Left cardiac atrium (tissue), 4 donors: ENCODE results near the gene FOXG1. TPM values are rescaled to one million over a fixed set of nuclear protein-coding genes. Genes with fewer than 3 reads are reported as not detected.

ENCODE experiments used
- ATAC-seq, 2 donors: fragments of 200-7000 bp; cut with Tn5 transposase; one replicate each; pipeline ENCODE4 v1.9.1; 2020; ENCODE audit warnings: mild to moderate bottlenecking in 2 of 2, moderate library complexity in 2 of 2
- DNase-seq: peaks from one replicate; pipeline ENCODE4 v3.0.0-alpha.2; 2020
- intact Hi-C, 2 donors: fragments of 100-400 bp; cut with DNase I; formaldehyde crosslinking; loops; one replicate each; pipeline versions ENCODE4 v1.14.1 to v1.15.1; 2022 to 2023
- total RNA-seq, 2 donors: library from RNA; stranded (reverse); fragmentation: NEBNext Ultra II Directional; extraction: Animal tissue kit (Norgen Biotek cat#: 25700); gene quantifications; one replicate each; pipeline ENCODE4 v1.2.1, GENCODE V29; 2021
- donor health status: DM: no; HTN: yes; CAD: no.
- donor health status: DM: no; HTN: yes; CAD: no; lungs with severe emphysema.
- donor health status: DM: yes; HTN: yes; CAD: no.
- donor health status: Dilated cardiomyopathy.

The FOXG1 gene
- total RNA-seq, 2 donors from 2014 or later = not detected

DNA sequence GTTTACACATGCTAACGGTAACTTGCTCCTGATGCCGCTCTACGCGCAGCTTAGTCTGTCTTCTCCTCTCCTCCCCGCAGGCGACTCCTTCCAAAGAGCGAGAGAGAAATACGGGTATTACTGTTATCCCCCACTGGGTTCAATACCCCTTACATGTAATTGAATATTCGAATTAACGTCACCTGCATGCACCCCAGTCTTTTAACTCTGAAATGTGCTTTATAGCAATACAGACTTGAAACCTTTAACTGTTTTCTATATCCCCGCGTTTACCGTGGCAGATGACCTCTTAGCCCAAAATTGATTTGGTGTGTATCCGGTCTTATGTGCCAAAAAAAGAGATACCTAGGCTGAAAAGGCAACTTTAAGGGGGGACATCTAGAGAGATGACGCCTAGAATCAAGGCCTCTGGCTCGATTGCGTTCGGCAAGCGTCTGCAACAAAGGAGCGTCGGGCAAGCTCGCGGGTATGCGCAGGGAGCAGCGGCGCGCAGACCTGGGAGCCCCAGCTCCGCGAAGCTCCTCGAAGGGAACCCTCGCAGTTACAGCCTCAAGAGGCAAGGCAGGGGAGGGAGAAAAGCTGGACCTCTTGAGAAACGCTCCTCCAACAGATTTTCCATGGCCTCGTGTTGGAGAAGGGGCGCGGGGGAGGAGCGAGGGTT, 6.8 kb upstream of the FOXG1 start:
- ATAC-seq (no peak), DNase-seq (no peak)
- intact Hi-C loops = loop anchor here in 1 of 2 donors (10.0 kb wide), 1 partner anchor 1455 kb away; no protein-coding TSS in a partner anchor

DNA sequence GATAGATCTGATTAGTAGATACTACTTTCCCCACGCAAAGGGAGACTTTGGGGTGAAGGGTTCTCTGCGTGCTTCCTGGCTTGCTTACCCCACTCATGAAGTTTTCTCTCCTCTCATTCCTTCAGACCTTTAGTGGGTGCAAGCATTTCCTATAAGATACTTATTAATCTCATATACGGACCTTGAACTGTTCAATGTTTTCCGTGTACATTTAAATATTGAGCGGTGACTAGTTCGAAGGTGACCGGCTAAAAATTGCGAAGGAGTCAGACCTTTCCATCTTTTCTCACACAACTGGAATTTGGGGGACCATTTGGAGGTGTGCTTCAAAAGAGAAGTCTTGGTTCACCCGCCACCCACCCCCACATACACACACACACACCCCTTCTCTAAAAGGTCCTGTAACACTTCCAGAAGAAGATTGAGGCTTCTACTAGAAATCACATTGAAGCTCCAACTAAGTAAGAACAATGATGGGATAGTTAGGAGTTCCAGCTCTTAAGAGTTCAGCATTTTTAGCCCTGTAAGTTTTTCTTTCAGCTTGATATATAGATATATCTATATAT, 6.1 kb upstream of the FOXG1 start:
- no peak for DNase-seq
- ATAC-seq = no peak
- intact Hi-C loops = no loop called here

DNA sequence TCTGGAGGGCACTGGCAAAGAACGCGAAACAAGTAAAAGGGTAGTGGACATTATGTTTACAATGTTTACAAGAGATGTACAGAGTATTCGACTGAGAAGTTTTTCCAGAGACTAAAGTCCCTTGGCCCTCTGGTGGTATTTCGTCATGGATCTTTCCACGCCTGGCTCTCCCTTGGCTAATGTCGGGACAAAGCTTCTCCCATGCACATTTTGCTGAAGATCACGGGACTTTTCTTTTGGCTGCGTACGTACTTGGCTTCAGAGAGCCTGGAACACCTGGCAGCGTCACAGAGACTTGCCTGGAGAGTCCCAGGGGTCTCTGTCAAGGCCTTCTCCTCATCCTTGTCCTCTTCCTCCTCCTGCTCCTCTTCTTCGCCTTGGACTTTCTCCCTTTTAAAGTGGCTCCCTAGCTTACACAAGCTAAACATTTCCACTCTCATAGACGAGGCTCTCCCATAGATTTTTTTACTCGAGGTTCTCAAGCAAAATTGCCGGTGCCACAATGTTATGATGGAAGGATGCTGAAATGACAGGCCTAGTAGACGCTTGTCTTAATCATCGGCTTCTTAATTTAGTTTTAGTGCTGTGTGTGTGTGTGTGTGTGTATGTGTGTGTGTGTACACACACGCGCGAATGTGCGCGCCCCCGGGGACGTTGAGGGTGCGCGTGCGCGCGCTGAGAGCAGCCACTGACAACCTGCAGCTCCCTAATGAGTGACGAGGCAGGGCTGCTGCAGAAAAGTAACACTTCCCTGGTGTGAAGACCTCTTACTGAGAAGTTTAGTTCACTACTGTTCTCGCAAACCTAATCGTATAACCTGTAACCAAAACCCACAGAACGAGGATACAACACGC, 4.9 kb upstream of the FOXG1 start:
- no peak for ATAC-seq
- no peak for DNase-seq
- intact Hi-C loops = no loop called here

DNA sequence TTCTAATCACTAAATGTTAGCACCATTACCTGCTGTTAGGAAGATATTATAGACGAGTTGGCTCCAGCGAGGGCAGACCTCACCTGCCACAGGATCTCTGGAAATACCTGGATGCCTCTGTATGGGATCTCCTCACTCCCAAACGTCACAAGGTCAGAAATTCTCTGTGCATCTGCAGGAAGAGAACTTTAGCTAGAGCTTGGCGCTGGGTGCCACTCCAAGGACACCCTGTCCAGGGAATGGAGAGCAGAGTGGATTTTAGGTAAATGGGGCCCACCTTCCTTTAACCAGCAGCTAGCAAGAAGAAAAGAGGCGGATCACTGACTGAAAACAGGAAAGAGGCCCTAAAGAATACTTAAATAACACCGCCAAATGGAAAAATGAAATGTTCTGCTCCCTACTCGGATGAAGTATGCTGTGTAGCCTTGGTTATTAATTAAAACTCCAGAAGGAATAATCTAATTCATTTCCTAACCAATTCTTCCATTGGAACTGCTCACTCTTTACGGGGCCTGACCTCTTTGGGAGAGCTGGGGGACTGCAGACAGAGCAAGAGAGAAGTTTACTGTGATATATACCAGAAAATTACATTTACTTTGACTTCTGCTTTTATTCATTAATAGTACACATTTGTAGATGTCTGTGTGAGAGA, 4.2 kb upstream of the FOXG1 start:
- ATAC-seq (no peak), DNase-seq (no peak)
- intact Hi-C loops = no loop called here

DNA sequence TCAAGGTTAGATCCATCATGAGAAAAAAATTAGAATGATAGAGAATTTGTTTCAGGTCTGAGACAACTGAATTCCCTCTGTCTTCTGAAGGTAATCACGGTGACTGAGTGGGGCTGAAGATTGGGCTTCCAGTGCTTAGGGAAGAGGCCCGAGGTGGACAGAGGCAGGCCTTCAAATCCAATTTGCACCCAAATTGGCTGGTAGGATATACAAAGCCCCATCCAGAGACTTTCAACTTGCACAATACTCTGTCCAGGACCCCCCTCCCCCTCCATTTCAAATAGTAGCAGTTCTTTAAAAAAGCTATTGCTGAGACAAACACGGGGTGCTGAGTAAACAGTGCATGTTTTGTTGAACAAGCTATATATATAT, 3.6 kb upstream of the FOXG1 start:
- DNase-seq (no peak), ATAC-seq (no peak)
- intact Hi-C loops = no loop called here

DNA sequence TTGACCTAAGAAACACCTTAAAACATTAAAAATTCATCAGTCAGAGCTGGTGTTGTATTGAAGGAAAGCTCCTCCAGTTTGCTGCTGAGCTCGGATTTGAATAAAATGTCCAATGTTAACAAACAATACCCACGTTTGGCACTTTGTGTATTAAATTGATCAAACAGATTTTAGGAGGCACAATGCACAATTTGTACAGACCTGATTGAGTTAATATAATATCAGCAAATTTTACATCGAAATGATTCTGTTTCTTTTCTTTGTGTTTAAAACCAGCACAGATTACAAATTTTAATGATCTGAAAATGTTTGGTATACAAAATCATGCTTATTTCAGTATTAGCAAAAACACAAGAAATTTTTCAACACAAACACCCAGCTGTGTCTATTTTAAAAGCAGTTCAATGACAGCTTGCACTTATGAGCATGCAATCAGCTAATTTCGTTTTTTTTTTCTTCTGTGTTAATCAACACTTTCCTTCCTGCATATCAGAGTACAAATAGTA, 2.8 kb upstream of the FOXG1 start:
- ATAC-seq = no peak
- intact Hi-C loops = no loop called here
- DNase-seq = no peak

DNA sequence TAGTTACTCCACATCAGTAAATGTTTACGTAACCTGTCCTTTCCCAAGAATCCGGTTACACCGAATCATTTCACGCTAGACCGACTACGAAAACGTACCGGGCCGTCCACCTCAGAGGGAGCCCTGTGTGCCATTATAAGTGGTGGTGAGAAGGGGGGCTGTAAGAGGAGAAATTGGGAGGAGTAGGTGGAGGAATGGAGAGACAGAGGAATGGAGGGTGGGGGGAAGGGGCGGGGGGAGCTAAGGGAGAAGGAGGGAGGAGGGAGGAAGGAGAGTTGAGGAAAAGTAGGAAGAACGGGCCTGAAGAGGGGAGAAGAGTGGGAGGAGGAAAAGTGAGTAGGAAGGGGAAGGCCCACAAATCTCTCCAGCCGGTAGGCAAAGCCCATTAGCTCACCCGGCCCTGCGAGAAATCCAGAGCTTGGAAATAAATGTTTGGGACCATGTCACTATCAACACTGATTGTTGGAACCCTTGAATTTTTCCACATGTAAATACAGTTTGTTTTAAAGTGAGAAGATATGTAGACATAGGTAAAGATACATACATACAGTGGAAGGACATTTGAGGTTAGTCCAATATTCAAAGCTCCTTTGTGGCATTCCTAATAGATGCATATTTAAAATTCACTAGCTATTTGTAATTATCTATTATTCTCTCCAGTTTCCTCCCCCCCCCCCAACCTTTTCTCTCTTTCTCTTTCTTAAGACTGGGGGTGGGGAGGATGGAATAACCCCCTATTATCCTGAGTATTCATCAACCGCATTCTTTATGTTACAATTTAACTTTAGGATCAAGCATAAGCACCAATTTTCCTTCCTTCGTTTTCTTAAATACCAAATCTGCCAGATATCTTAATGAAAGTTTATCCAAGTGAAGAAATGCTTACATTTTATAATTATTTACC, 2.1 kb upstream of the FOXG1 start:
- intact Hi-C loops = no loop called here

DNA sequence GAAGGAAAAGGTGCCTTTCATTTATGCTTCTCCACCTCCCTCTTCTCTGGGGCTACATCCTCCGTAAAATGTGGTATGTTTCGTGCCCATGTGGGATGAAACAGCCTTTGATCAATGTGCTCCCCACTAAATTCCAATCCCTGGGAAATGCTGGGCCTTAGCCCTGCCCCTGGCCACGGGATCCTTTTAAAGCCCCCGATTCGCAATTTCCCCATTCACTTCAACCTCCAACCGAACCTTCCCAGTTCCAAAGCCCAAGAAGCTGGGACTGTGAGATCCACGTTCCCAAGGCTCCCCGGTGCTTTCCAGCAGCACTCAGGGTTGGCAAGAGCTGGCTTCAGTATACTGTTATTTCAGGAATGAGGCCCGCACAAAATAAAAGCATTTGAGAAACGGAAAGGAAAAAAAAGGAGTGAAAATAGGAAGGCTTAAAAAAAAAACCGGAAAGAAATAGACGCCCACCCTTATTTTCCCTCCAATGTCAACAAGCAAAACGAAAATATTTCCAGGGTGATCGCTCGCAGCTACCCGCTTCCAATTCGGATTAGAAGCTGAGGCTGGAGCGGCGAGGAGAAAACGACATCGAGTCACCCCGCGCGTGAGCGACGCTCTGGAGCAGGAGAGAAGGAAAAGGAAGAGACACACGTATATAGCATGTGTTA, 1.3 kb upstream of the FOXG1 start:
- DNase-seq (no peak), ATAC-seq (no peak)
- intact Hi-C loops = no loop called here

More for the DNA sequence above, 2.1 kb upstream of the FOXG1 start:
- DNase-seq (no peak), ATAC-seq (no peak)

DNA sequence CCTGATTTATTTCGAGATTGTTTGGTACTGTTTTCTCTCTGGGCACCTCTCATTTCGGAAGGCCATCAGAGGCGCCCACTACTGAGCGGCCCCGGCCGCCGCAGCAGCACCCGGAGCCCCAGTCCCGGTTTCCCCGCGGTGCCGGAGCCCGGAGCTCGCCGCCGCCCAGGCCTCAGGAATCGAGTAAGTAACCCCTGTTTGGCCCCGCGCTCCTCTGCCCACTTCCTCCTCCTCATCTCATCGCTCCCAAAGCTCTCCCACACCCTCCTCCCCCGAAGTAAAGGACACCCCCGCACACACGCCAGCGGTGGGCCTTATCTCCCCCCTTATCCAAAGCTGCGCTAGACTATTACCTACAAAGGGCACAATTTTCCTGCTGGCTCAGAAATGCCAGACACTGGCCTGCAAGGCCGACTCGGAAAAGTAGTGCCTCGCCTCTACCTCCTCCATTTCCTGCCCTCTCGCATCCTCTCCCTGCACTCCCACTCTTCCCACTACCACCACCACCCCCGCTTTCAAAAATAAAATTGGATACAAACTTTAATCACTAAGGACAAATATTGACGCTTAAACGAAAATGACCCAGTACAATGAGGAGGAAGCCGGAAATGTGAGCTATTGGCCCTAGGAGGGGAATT, 637 bp upstream of the FOXG1 start:
- DNase-seq = no peak
- no peak for ATAC-seq
- intact Hi-C loops = no loop called here

DNA sequence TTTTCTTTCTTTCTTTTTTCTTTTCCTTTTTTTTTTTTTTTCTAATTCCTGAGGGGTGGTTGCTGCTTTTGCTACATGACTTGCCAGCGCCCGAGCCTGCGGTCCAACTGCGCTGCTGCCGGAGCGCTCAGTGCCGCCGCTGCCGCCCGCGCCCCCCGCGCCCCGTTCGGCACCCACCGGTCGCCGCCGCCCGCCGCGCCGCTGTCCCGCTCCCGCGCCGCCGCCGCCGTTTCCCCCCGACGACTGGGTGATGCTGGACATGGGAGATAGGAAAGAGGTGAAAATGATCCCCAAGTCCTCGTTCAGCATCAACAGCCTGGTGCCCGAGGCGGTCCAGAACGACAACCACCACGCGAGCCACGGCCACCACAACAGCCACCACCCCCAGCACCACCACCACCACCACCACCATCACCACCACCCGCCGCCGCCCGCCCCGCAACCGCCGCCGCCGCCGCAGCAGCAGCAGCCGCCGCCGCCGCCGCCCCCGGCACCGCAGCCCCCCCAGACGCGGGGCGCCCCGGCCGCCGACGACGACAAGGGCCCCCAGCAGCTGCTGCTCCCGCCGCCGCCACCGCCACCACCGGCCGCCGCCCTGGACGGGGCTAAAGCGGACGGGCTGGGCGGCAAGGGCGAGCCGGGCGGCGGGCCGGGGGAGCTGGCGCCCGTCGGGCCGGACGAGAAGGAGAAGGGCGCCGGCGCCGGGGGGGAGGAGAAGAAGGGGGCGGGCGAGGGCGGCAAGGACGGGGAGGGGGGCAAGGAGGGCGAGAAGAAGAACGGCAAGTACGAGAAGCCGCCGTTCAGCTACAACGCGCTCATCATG, 654 bp downstream of the FOXG1 start:
- no peak for ATAC-seq
- intact Hi-C loops = no loop called here
- DNase-seq = no peak

DNA sequence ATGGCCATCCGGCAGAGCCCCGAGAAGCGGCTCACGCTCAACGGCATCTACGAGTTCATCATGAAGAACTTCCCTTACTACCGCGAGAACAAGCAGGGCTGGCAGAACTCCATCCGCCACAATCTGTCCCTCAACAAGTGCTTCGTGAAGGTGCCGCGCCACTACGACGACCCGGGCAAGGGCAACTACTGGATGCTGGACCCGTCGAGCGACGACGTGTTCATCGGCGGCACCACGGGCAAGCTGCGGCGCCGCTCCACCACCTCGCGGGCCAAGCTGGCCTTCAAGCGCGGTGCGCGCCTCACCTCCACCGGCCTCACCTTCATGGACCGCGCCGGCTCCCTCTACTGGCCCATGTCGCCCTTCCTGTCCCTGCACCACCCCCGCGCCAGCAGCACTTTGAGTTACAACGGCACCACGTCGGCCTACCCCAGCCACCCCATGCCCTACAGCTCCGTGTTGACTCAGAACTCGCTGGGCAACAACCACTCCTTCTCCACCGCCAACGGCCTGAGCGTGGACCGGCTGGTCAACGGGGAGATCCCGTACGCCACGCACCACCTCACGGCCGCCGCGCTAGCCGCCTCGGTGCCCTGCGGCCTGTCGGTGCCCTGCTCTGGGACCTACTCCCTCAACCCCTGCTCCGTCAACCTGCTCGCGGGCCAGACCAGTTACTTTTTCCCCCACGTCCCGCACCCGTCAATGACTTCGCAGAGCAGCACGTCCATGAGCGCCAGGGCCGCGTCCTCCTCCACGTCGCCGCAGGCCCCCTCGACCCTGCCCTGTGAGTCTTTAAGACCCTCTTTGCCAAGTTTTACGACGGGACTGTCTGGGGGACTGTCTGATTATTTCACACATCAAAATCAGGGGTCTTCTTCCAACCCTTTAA, 1.5 kb downstream of the FOXG1 start:
- intact Hi-C loops = no loop called here
- DNase-seq = no peak
- no peak for ATAC-seq

DNA sequence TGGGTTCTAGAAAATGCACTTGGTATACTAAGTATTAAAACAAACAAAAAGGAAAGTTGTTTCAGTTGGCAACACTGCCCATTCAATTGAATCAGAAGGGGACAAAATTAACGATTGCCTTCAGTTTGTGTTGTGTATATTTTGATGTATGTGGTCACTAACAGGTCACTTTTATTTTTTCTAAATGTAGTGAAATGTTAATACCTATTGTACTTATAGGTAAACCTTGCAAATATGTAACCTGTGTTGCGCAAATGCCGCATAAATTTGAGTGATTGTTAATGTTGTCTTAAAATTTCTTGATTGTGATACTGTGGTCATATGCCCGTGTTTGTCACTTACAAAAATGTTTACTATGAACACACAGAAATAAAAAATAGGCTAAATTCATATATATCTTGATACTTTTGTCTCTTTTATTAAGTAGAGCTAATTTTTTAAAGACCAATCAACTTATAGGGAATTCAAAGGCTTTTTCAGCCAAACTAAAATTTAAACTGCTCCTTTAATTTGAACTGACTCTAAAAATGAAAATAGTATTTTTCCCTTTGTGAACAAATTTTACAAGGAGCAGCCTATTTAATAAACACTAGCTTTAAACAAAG, 2.8 kb downstream of the FOXG1 start:
- intact Hi-C loops = no loop called here
- ATAC-seq (no peak), DNase-seq (no peak)

DNA sequence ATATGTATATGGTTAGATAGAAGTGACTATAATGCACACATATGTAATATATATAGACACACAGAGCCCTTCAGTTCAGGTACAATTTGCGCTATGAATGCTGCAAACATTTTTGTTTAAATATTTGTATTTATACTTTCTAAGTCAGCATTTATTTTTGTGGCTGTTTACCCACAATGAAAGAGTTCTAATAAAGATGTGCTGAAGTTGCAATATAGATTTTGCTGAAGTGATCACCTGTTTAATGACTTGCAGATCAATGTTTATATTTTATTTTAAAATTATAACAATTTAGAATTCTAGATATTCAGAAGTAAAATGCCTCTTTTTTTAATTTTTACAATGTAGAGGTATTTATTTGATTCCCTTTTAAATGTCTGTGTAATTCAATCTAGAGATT, 3.5 kb downstream of the FOXG1 start:
- intact Hi-C loops = no loop called here
- DNase-seq (no peak), ATAC-seq (no peak)

DNA sequence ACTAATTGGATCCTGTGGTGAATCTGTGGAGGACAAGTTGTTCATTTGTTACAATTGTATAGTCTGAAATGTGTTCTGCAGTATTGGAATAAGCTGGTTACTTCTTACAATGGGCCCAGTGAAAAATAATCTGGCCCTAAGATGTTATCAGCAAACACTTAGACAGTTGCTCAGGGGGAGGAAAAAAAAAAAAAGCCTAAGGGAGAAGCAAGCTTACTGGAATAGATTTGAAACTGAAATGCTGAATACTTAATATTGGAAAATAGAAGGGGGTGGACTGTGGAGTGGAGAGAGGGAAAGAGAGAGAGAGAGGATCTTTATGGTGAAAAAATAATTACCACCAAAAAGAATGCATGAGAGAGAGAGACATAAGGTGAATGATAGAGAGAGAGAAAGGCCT, 4.0 kb downstream of the FOXG1 start:
- DNase-seq (no peak), ATAC-seq (no peak)
- intact Hi-C loops = no loop called here

DNA sequence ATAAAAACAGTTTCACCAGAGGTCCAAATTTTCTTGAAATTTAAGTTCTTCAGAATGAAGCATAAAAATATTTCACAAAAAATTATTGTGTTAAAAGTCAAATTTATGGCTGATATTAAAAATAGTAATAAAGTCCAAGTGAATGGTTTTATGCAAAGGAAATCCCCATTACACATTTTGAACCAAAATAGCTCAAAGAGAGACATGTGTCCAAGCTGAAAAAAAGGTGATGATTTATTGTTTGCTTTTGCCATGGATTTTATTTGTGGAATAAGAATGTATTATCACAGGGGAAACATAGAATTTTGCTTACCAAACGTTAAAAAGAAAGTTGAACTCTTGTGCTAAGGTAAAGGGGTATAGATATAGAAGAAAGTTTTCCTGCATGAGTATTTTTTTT, 4.6 kb downstream of the FOXG1 start:
- DNase-seq (no peak), ATAC-seq (no peak)
- intact Hi-C loops = no loop called here

DNA sequence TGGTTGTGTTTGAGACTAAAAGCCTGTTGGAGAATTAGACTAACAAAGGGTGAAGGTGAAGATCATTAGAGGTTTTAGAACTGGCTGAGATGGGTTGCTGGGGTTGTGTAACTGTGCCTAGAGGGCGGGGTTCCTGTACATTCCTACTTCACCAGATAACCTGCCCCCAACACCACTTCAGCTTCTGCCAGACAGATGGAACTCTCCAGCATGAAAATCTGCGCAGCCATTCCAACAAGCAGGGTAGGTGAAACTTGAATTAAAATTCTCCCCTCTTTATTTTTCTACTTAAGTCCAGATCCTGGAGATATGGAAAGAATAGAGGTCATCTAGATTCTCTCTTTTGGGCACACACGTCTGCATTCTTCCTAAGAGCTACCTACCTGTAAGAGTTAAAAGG, 6.0 kb downstream of the FOXG1 start:
- intact Hi-C loops = no loop called here
- DNase-seq (no peak), ATAC-seq (no peak)
